D721Med (cell line): ENCODE measurements around the gene RABGAP1.

Experiments
- DNase-seq: peaks from one replicate; pipeline ENCODE4 v3.0.0; 2011; ENCODE audit warnings: low spot score; ENCODE audit not compliant: insufficient read length
- FAIRE-seq: peaks from 2 replicates; lab custom pipeline; 2011; peaks lifted over from hg19 to GRCh38; lab: Jason Lieb, UNC
- TF ChIP-seq, protein P1 (sequence below): IDR thresholded peaks from 2 replicates; pipeline ENCODE4 v1.5.1; 2012; ENCODE audit warnings: mild to moderate bottlenecking, control low read depth; ENCODE audit not compliant: insufficient read depth; ENCODE audit errors: missing control alignments

RABGAP1 gene

GRCh38 chr9:122912964-122913673, 27.7 kb upstream of the RABGAP1 start, which contains the start of gene ZBTB6:
Gene ZBTB6, minus strand, starts transcription at chr9:122913323. Its CDS starts 1,251 bp downstream, at chr9:122912072.
- DNase-seq (peak; percentile 46), FAIRE-seq (no peak)
- TF ChIP-seq, protein P1, sequence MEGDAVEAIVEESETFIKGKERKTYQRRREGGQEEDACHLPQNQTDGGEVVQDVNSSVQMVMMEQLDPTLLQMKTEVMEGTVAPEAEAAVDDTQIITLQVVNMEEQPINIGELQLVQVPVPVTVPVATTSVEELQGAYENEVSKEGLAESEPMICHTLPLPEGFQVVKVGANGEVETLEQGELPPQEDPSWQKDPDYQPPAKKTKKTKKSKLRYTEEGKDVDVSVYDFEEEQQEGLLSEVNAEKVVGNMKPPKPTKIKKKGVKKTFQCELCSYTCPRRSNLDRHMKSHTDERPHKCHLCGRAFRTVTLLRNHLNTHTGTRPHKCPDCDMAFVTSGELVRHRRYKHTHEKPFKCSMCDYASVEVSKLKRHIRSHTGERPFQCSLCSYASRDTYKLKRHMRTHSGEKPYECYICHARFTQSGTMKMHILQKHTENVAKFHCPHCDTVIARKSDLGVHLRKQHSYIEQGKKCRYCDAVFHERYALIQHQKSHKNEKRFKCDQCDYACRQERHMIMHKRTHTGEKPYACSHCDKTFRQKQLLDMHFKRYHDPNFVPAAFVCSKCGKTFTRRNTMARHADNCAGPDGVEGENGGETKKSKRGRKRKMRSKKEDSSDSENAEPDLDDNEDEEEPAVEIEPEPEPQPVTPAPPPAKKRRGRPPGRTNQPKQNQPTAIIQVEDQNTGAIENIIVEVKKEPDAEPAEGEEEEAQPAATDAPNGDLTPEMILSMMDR, result no peak

- FAIRE-seq (no peak), DNase-seq (no peak)
- TF ChIP-seq, protein P1, result no peak
Observed at GRCh38 chr9:122918310-122918709, 22.5 kb upstream of the RABGAP1 start.

DNA sequence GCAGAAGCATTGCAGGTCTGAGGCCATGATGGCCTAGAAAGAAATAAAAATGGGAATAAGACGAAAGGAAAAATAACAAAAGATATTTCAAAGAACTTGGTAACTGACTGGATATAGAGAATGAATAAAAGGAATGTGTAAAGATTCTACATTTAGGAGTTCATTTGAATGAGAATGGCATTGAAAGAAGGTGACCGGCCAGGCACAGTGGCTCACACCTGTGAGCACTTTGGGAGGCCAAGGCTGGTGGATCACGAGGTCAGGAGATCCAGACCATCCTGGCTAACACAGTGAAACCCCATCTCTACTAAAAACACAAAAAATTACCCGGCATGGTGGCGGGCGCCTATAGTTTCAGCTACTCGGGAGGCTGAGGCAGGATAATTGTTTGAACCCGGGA, 18.1 kb upstream of the RABGAP1 start:
- DNase-seq (no peak), FAIRE-seq (no peak)
- TF ChIP-seq, protein P1, result no peak

GRCh38 chr9:122923947-122924346, 16.9 kb upstream of the RABGAP1 start:
- FAIRE-seq (no peak), DNase-seq (no peak)
- TF ChIP-seq, protein P1, result no peak

DNA sequence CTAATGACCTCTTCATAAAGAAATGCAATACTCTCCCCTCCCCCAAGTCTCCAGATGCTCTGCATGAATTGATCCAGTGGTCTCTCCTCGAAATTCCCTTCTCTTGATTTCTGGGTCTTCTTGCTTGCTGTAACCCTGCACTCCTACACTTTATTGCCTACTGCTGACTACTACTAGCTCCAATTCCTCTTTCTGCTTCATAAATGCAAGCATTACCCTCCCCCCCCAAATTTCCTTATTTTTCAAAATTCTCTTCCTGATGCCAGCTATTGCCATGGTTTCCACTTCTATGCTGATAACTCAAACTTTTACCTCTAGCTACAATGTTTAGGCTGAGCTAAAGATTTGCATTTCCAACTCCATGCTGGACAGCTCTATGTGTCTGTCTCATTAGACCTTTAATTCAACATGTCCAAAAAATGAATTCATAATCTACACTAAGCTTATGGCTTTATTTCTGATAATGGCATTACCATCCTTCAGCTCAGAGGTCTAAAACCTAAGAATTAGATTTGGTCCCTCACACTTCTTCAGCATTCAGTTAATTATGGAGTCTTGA, 10.9 kb upstream of the RABGAP1 start:
- no peak for DNase-seq
- TF ChIP-seq, protein P1, result no peak
- FAIRE-seq, result no peak

- DNase-seq (no peak), FAIRE-seq (no peak)
- TF ChIP-seq, protein P1, result no peak
Observed at GRCh38 chr9:122930541-122931225, 10.1 kb upstream of the RABGAP1 start.
